Esophagus squamous epithelium (tissue), 5 donors: ENCODE data around the gene PTGS2. TPM values are rescaled to one million over a fixed set of nuclear protein-coding genes. Genes with fewer than 3 reads are reported as not detected.
"Not testable (repeated sequence)": the region's sequence is repeated elsewhere in the genome, so short reads cannot be mapped to it uniquely, and the experiment has no call there.

Experiments used
- DNase-seq: peaks from one replicate; lab custom pipeline; 2025; lab: John Stamatoyannopoulos, UW
- H3K27ac ChIP-seq, 4 donors: fragments of 200-600 bp; sonication (generic); one replicate each; pipeline ENCODE4 v1.5.1; 2016 to 2019; ENCODE audit warnings: mild to moderate bottlenecking in 1 of 4
- H3K27me3 ChIP-seq, 4 donors: fragments of 200-600 bp; sonication (generic); 1 replicate in 3 of 4; 2 replicates in 1 of 4; pipeline versions ENCODE4 v1.5.1 to v1.6.0; 2017 to 2021; ENCODE audit warnings: antibody characterized with exemption in 1 of 4
- H3K36me3 ChIP-seq, 3 donors: fragments of 200-600 bp; sonication (generic); one replicate each; pipeline ENCODE4 v1.5.1; 2016 to 2019
- H3K4me1 ChIP-seq, 3 donors: fragments of 200-600 bp; sonication (generic); one replicate each; pipeline ENCODE4 v1.5.1; 2017 to 2019
- H3K4me3 ChIP-seq, 4 donors: fragments of 200-600 bp; sonication (generic); 1 replicate in 3 of 4; 2 replicates in 1 of 4; pipeline ENCODE4 v1.5.1; 2016 to 2019; ENCODE audit warnings: mild to moderate bottlenecking in 2 of 4, moderate library complexity in 1 of 4
- H3K9me3 ChIP-seq, 3 donors: fragments of 200-600 bp; sonication (generic); one replicate each; pipeline ENCODE4 v1.5.1; 2016 to 2019
- POLR2A ChIP-seq, 4 donors: fragments of 450-650 bp; IDR thresholded peaks; one replicate each; pipeline ENCODE4 v1.6.1; 2017; ENCODE audit warnings: antibody characterized with exemption in 4 of 4, mild to moderate bottlenecking in 4 of 4, moderate library complexity in 3 of 4
- WGBS, 2 donors: methylation state at CpG; one replicate each; pipeline ENCODE4 v1.1.5; 2018; 5-methylcytosine and 5-hydroxymethylcytosine counted together
- intact Hi-C: fragments of 100-400 bp; cut with DNase I; formaldehyde crosslinking; loops from one replicate; pipeline ENCODE4 v1.15.0; 2022
- total RNA-seq, 4 donors: library from RNA; depleted of rRNA; stranded (reverse); fragments of >200 nt; gene quantifications; one replicate each; pipeline ENCODE4 v1.1.0, GENCODE V29; 2016
- TF ChIP-seq, protein P1 (sequence below), 6 experiments: fragments of 450-650 bp in 4 of 6; fragments of 200-600 bp in 2 of 6; sonication (generic) in 2 of 6; IDR thresholded peaks; one replicate each; pipeline ENCODE4 v1.5.1; 2016 to 2019; ENCODE audit warnings: antibody characterized with exemption in 6 of 6, mild to moderate bottlenecking in 4 of 6, moderate library complexity in 4 of 6
- donor health status: DM: yes; HTN: yes; CAD: no.

PTGS2 gene
- total RNA-seq, 4 donors from 2014 or later, result 1.1 to 4.1 (median 2.0) TPM

DNA sequence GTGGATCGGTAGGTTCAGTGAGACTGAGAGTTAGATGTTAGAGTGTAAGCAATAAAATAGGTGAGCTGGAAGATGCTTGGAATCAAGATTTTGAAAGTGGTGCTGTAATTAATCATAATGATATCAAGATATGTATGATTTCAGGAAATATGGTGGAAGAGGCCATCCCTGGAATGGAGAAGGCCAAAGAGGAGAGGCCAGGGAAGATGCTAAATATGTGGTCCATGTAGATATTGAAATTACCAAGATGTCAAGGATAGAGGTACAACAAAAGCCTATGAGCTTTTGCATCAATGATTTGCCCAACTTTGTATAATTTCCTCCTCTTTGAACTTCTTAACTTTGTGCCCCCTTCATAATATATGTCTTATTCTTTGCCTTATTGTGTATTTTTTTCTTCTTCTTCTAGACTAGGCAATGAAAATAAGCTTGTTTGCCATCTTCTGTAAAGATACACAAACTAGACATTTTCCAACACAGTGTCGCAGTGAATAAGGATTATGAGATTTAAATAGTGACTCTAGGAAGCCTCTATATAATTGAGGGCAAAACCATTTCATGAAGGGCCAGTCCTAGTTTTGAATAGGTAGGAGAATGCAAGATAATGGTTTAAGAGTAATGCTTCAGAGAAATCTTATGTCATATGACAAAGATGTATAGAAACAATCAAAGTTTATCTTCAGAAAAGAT lies 8.9 kb downstream of the PTGS2 start:
- no peak for DNase-seq
- Histone ChIP-seq H3K4me3 (no peak overlapping the region), H3K27ac (no peak overlapping the region), H3K9me3 (no peaks in the 10 kb centered on the region), H3K27me3 (no peaks in the 10 kb centered on the region), H3K4me1 (no peaks in the 10 kb centered on the region), H3K36me3 (peaks cover 0 to 22% (median 0%) of the 10 kb centered on the region in 3 donors)
- TF ChIP-seq, protein P1, sequence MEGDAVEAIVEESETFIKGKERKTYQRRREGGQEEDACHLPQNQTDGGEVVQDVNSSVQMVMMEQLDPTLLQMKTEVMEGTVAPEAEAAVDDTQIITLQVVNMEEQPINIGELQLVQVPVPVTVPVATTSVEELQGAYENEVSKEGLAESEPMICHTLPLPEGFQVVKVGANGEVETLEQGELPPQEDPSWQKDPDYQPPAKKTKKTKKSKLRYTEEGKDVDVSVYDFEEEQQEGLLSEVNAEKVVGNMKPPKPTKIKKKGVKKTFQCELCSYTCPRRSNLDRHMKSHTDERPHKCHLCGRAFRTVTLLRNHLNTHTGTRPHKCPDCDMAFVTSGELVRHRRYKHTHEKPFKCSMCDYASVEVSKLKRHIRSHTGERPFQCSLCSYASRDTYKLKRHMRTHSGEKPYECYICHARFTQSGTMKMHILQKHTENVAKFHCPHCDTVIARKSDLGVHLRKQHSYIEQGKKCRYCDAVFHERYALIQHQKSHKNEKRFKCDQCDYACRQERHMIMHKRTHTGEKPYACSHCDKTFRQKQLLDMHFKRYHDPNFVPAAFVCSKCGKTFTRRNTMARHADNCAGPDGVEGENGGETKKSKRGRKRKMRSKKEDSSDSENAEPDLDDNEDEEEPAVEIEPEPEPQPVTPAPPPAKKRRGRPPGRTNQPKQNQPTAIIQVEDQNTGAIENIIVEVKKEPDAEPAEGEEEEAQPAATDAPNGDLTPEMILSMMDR (IDR thresholded peaks at IDR 0.05), result no peak
- no peak for TF ChIP-seq POLR2A (IDR thresholded peaks at IDR 0.05)
- 91 to 93% methylated on average over 2 of the region's 2 CpGs for WGBS, 2 donors
- intact Hi-C loops, result no loop called here

DNA sequence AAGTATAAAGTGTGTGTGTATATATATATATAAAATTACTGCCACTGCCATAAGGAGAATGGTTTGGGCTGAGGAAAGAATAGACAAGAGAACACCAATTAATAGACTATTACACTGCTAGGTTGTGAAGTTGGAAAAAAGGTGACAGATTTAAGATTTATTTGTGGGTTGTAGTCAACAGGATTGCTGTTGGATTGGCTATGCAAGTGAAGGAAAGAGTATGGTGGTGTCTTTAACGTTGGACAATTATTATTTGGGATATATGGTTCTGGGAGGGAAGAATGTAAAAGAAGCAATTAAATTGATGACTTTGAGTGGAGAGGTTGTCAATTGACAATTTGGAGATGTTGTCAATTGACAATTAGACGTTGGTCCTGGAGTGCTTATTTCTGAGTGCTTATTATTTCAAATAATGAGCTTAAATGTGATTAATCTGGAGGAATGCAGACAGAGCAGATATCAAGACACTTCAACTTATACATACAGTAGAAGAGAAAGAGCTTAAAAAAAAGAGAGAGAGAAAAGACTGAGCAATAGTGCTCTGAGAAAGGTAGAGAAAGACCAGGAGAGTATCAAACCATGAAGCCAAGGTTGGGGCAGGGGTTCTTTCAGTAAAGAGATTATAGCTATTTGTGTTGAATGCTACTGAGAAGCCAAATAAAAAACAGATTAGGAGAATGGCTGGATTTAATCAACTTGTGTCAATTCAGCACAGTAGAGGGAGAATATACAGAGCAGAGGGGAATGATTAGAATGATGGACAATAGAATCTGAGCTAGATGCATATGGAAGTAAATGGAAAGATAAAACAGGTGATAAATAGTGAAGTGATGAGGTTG lies 9.7 kb downstream of the PTGS2 start:
- Histone ChIP-seq H3K4me3 (no peak overlapping the region), H3K36me3 (peaks cover 0 to 14% (median 0%) of the 10 kb centered on the region in 3 donors), H3K27ac (no peak overlapping the region), H3K27me3 (no peaks in the 10 kb centered on the region), H3K4me1 (no peaks in the 10 kb centered on the region), H3K9me3 (no peaks in the 10 kb centered on the region)
- intact Hi-C loops, result no loop called here
- DNase-seq, result no peak
- WGBS, 2 donors, result 60 to 84% methylated on average over 2 of the region's 2 CpGs
- no peak for TF ChIP-seq POLR2A (IDR thresholded peaks at IDR 0.05)
- TF ChIP-seq, protein P1 (IDR thresholded peaks at IDR 0.05), result no peak

DNA sequence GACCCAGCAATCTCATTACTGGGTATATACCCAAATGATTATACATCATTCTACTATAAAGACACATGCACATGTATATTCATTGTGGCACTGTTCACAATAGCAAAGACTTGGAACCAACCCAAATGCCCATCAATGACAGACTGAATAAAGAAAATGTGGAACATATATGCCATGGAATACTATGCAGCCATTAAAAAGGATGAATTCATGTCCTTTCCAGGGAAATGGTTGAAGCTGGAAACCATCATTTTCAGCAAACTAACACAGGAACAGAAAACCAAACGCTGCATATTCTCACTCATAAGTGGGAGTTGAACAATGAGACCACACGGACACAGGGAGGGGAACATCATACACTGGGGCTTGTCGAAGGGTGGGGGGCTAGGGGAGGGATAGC lies 10.4 kb downstream of the PTGS2 start:
- intact Hi-C loops, DNase-seq: not testable (repeated sequence)

DNA sequence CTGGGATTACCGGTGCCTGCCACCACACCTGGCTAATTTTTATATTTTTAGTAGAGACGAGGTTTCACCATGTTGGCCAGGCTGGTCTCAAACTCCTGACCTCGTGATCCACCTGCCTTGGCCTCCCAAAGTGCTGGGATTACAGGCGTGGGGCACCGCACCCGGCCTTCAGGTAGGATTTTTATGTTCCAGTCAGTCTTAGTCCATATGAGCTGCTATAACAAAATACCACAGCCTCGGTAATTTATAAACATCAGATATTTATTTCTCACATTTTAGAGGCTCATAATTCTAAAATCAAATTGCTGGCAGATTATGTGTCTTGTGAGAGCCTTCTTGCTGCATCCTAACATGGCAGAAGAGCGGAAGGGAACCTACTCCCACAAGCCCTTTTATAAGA lies 16.0 kb downstream of the PTGS2 start:
- H3K4me3 ChIP-seq, H3K4me1 ChIP-seq, H3K27ac ChIP-seq, H3K36me3 ChIP-seq, H3K9me3 ChIP-seq, DNase-seq, H3K27me3 ChIP-seq, intact Hi-C loops: not testable (repeated sequence)
- WGBS, 2 donors, result 85 to 87% methylated on average over 5 to 7 of the region's 8 CpGs

More for the DNA sequence above, 10.4 kb downstream of the PTGS2 start:
- H3K4me1 ChIP-seq, H3K27ac ChIP-seq, H3K9me3 ChIP-seq, H3K27me3 ChIP-seq, H3K36me3 ChIP-seq, H3K4me3 ChIP-seq: not testable (repeated sequence)
- WGBS, 2 donors, result 86 to 93% methylated on average over 3 of the region's 3 CpGs

DNA sequence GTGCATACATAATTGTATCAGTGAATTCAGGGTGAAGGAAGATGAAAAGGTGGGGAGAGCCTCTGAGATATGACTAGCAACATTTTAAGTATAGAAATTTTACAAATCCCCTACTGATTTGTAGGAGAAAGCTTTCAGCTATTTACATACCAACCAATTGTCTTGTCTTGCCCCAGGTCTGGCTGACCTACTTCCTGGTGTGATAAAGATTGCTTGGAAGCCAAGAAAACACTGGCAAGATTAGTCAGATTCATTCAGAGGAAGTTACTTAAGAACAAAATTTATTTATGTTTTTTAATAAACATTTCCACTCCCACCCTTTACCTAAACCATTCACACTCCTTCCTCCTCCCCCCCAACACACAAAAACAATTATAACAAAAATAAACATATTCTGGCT lies 17.5 kb downstream of the PTGS2 start:
- DNase-seq, result no peak
- Histone ChIP-seq H3K4me1 (peaks cover 0 to 5% (median 4%) of the 10 kb centered on the region in 3 donors), H3K27me3 (no peaks in the 10 kb centered on the region), H3K9me3 (no peaks in the 10 kb centered on the region), H3K36me3 (no peaks in the 10 kb centered on the region), H3K4me3 (no peak overlapping the region), H3K27ac (no peak overlapping the region)
- intact Hi-C loops, result no loop called here
- TF ChIP-seq, protein P1 (IDR thresholded peaks at IDR 0.05), result no peak
- no peak for TF ChIP-seq POLR2A (IDR thresholded peaks at IDR 0.05)

DNA sequence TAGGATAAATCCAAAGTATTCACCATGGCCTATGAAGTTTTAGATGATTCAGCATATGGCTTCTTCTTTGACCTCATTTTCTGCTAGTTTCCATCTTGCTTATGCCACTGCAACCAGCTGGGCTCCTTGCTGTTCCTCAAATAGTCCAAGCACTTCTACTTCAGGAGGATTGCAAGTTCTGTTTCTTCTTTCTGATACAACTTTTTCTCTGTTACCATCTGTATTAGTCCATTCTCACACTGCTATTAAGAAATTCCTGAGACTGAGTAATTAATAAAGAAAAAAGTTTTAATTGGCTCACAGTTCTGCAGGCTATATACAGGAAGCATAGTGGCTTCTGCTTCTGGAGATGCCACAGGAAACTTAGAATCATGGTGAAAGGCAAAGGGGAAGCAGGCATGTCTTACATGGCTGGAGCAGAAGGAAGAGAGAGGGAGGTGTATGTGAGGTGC lies 20.3 kb downstream of the PTGS2 start:
- Histone ChIP-seq H3K27me3 (no peaks in the 10 kb centered on the region), H3K27ac (no peak overlapping the region), H3K4me1 (peaks cover 0 to 5% (median 4%) of the 10 kb centered on the region in 3 donors), H3K9me3 (no peaks in the 10 kb centered on the region), H3K4me3 (no peak overlapping the region), H3K36me3 (no peaks in the 10 kb centered on the region)
- intact Hi-C loops, result no loop called here
- TF ChIP-seq, protein P1 (IDR thresholded peaks at IDR 0.05), result no peak
- no peak for TF ChIP-seq POLR2A (IDR thresholded peaks at IDR 0.05)
- no peak for DNase-seq
